ENCODE measurements around the gene PITPNM2. TPM values are rescaled to one million over a fixed set of nuclear protein-coding genes. Genes with fewer than 3 reads are reported as not detected.

The PITPNM2 gene
- total and polyA plus RNA-seq, 9 of the 15 experiments (the other 6 are each of a cell fraction or from before 2014, with no cell fraction given): 0.03 to 10.8 (median 2.9) TPM

- no peak for TF ChIP-seq ZNF41 (CRISPR knock-in tag; conservative IDR thresholded peaks at IDR 0.05)
- no peak for TF ChIP-seq DNMT1 (IDR thresholded peaks at IDR 0.05)
Observed at GRCh38 chr12:123160801-123161487, 10.1 kb upstream of the PITPNM2 start (continued).

GRCh38 chr12:123153906-123154305 is 3.0 kb upstream of the PITPNM2 start:
- intact Hi-C loops (cut with micrococcal nuclease): no loop called here
- in situ Hi-C loops (cut with MboI): no loop called here
- WGBS (ENCODE audit: insufficient coverage, low coverage, missing lambda C conversion rate): 71% methylated on average over 2 of the region's 2 CpGs
- H3K79me2 ChIP-seq (ENCODE audit: control insufficient read depth, insufficient read depth, low read length): peaks cover 11% of the 10 kb centered on the region; the same call in 2 of the 3 replicates
- peaks cover 11% of the 10 kb centered on the region for H4K20me1 ChIP-seq (replicated peaks; ENCODE audit: control insufficient read depth, insufficient read depth, low read length)
- ChIA-PET POLR2A (interaction anchor here (2.0 kb wide), 1 partner anchor 11 kb away, joined by 7 read pairs; no protein-coding TSS in a partner anchor), CTCF (ENCODE audit: low intra/inter-chr PET ratio) (no interaction called here)
- H3K9me3 ChIP-seq (replicated peaks; ENCODE audit: control insufficient read depth, insufficient read depth, low read depth, low read length): no peaks in the 10 kb centered on the region
- BruUV-seq (replicated peaks): no TSS peak
- no peaks in the 10 kb centered on the region for H3K27me3 ChIP-seq (ENCODE audit: control insufficient read depth in 2 of 2, insufficient read depth in 2 of 2, low read length in 2 of 2)
- ATAC-seq (no peak), DNase-seq (ENCODE audit: extremely low read depth in 1 of 4, low spot score in 3 of 4) (no peak), FAIRE-seq (no peak)
- H3K4me2 ChIP-seq (ENCODE audit: insufficient read depth, low read length): no peak overlapping the region
- no peak overlapping the region for H2AFZ ChIP-seq (ENCODE audit: low read depth, low read length)
- no peak overlapping the region for H3K9ac ChIP-seq (ENCODE audit: insufficient read depth in 1 of 2, low read depth in 2 of 2, low read length in 2 of 2)
- H3K4me3 ChIP-seq: no peak overlapping the region
- peaks cover 29% of the 10 kb centered on the region; the same call in 2 of the 3 replicates for H3K36me3 ChIP-seq (ENCODE audit: control insufficient read depth, insufficient read depth, low read length)
- H3K9me1 ChIP-seq (ENCODE audit: control insufficient read depth, insufficient read depth, low read length): peaks cover 5% of the 10 kb centered on the region
- H3K27ac ChIP-seq (ENCODE audit: extremely low read depth, low read depth, low read length): no peak overlapping the region
- H3K4me1 ChIP-seq (replicated peaks in 1 of 2; ENCODE audit: control insufficient read depth in 2 of 2, insufficient read depth in 2 of 2, low read length in 2 of 2): peaks cover 14 to 25% of the 10 kb centered on the region in 2 experiments; a peak in 4 of 5 replicates
- TF ChIP-seq E2F4 (CRISPR knock-in tag; IDR thresholded peaks at IDR 0.05; ENCODE audit: low read depth) (no peak), MED1 (CRISPR knock-in tag; IDR thresholded peaks at IDR 0.05; ENCODE audit: borderline replicate concordance) (no peak), ZNF785 (CRISPR knock-in tag; IDR thresholded peaks at IDR 0.05) (no peak), ZBTB40 (IDR thresholded peaks at IDR 0.05) (no peak), ZBTB40 (CRISPR knock-in tag; IDR thresholded peaks at IDR 0.05) (no peak), SREBF1 (IDR thresholded peaks at IDR 0.05; ENCODE audit: borderline replicate concordance, low read depth, low read length) (no peak), NR2C2 (CRISPR knock-in tag; IDR thresholded peaks at IDR 0.05) (no peak), NR2C2 (tag; IDR thresholded peaks at IDR 0.05) (no peak), ZNF133 (CRISPR knock-in tag; IDR thresholded peaks at IDR 0.05) (no peak)

All from K562 (cell line).